Karpas-422 (cell line): ENCODE measurements around the gene NRXN2. TPM values are rescaled to one million over a fixed set of nuclear protein-coding genes. Genes with fewer than 3 reads are reported as not detected.
"Not testable (repeated sequence)": the region's sequence is repeated elsewhere in the genome, so short reads cannot be mapped to it uniquely, and the experiment has no call there.

Experiments
- DNase-seq: peaks from one replicate; pipeline ENCODE4 v3.0.0-alpha.2; 2015
- H2AFZ ChIP-seq: fragments of 200-600 bp; sonication (generic); 2 replicates; pipeline ENCODE4 v1.6.1; 2014; ENCODE audit warnings: antibody characterized with exemption, low read length, mixed read lengths
- H3K27ac ChIP-seq: fragments of 200-600 bp; sonication (generic); 2 replicates; pipeline ENCODE4 v1.5.1; 2014; ENCODE audit warnings: mild to moderate bottlenecking, low read length, moderate library complexity
- H3K27me3 ChIP-seq: fragments of 200-600 bp; sonication (generic); 2 replicates; pipeline ENCODE4 v1.6.1; 2014; ENCODE audit warnings: low read length, mixed read lengths
- H3K36me3 ChIP-seq: fragments of 200-600 bp; sonication (generic); 2 replicates; pipeline ENCODE4 v1.6.1; 2014; ENCODE audit warnings: low read length, mixed read lengths; ENCODE audit not compliant: insufficient read depth
- H3K4me1 ChIP-seq: fragments of 200-600 bp; sonication (generic); 2 replicates; pipeline ENCODE4 v1.6.1; 2014; ENCODE audit warnings: mild to moderate bottlenecking, low read length, mixed read lengths
- H3K4me2 ChIP-seq: fragments of 200-600 bp; sonication (generic); 2 replicates; pipeline ENCODE4 v1.6.1; 2014; ENCODE audit warnings: low read length, low read depth, mild to moderate bottlenecking; ENCODE audit not compliant: poor library complexity, severe bottlenecking
- H3K4me3 ChIP-seq: fragments of 200-600 bp; sonication (generic); 2 replicates; pipeline ENCODE4 v1.5.1; 2014; ENCODE audit warnings: mild to moderate bottlenecking, antibody characterized with exemption, low read length, mixed read lengths
- H3K79me2 ChIP-seq: fragments of 200-600 bp; sonication (generic); 2 replicates; pipeline ENCODE4 v1.6.1; 2014; ENCODE audit warnings: mild to moderate bottlenecking, low read length, mixed read lengths
- H3K9ac ChIP-seq: fragments of 200-600 bp; sonication (generic); 2 replicates; pipeline ENCODE4 v1.6.0; 2014; ENCODE audit warnings: low read length
- H3K9me2 ChIP-seq: fragments of 200-600 bp; sonication (generic), shearing (Covaris generic); replicated peaks from 2 replicates; pipeline ENCODE4 v1.6.0; 2014; ENCODE audit warnings: mild to moderate bottlenecking, low read length, moderate library complexity; ENCODE audit not compliant: insufficient read depth
- H3K9me3 ChIP-seq: fragments of 300-700, 200-600 bp; sonication (generic); 2 replicates; pipeline ENCODE4 v1.6.1; 2014; ENCODE audit warnings: low read length, mixed read lengths
- H4K20me1 ChIP-seq: fragments of 200-600 bp; sonication (generic); 2 replicates; pipeline ENCODE4 v1.6.1; 2014; ENCODE audit warnings: mild to moderate bottlenecking, antibody characterized with exemption, low read length, low read depth; ENCODE audit not compliant: insufficient read depth
- total RNA-seq: library from RNA; depleted of rRNA; stranded (reverse); fragments of >200 nt; shearing (Covaris generic); gene quantifications from 2 replicates; pipeline ENCODE4 v1.2.3, GENCODE V29; 2014; ENCODE audit warnings: low replicate concordance

Gene NRXN2
- total RNA-seq, 1 experiment from 2014 or later = not detected

GRCh38 chr11:64664236-64664870 lies 58.6 kb downstream of the NRXN2 start:
- H3K79me2 ChIP-seq, H3K27ac ChIP-seq, H3K9me3 ChIP-seq, H3K36me3 ChIP-seq, H3K4me3 ChIP-seq, H3K9me2 ChIP-seq, H3K4me2 ChIP-seq, H4K20me1 ChIP-seq, DNase-seq, H3K9ac ChIP-seq, H2AFZ ChIP-seq, H3K27me3 ChIP-seq, H3K4me1 ChIP-seq: not testable (repeated sequence)

GRCh38 chr11:64663656-64664055 lies 59.3 kb downstream of the NRXN2 start:
- Histone ChIP-seq H3K79me2 (no peaks in the 10 kb centered on the region), H3K9me2 (no peaks in the 10 kb centered on the region), H3K36me3 (no peaks in the 10 kb centered on the region), H3K4me2 (no peak overlapping the region), H3K9ac (no peak overlapping the region), H3K27me3 (no peaks in the 10 kb centered on the region), H2AFZ (no peak overlapping the region), H3K4me1 (no peaks in the 10 kb centered on the region), H3K9me3 (no peaks in the 10 kb centered on the region), H3K27ac (no peak overlapping the region), H4K20me1 (no peaks in the 10 kb centered on the region), H3K4me3 (no peak overlapping the region)
- DNase-seq = no peak

- H4K20me1 ChIP-seq = no peaks in the 10 kb centered on the region
- no peak for DNase-seq
- no peaks in the 10 kb centered on the region for H3K9me2 ChIP-seq
- H2AFZ ChIP-seq = no peak overlapping the region
- no peaks in the 10 kb centered on the region for H3K36me3 ChIP-seq
- H3K9ac ChIP-seq = no peak overlapping the region
- H3K27me3 ChIP-seq = no peaks in the 10 kb centered on the region
- no peak overlapping the region for H3K4me3 ChIP-seq
- H3K4me1 ChIP-seq = no peaks in the 10 kb centered on the region
- no peak overlapping the region for H3K4me2 ChIP-seq
- H3K79me2 ChIP-seq = no peaks in the 10 kb centered on the region
- H3K9me3 ChIP-seq = no peaks in the 10 kb centered on the region
- H3K27ac ChIP-seq = no peak overlapping the region
Measured at GRCh38 chr11:64661614-64662013, 61.4 kb downstream of the NRXN2 start.

- Histone ChIP-seq H4K20me1 (no peaks in the 10 kb centered on the region), H3K9ac (no peak overlapping the region), H3K79me2 (no peaks in the 10 kb centered on the region), H3K36me3 (no peaks in the 10 kb centered on the region), H3K9me3 (no peaks in the 10 kb centered on the region), H3K4me1 (no peaks in the 10 kb centered on the region), H3K27me3 (no peaks in the 10 kb centered on the region), H2AFZ (no peak overlapping the region), H3K4me3 (no peak overlapping the region), H3K4me2 (no peak overlapping the region), H3K27ac (no peak overlapping the region), H3K9me2 (no peaks in the 10 kb centered on the region)
- no peak for DNase-seq
Measured at GRCh38 chr11:64661146-64661545, 61.9 kb downstream of the NRXN2 start.

GRCh38 chr11:64660706-64661105 lies 62.3 kb downstream of the NRXN2 start:
- Histone ChIP-seq H3K9ac (no peak overlapping the region), H3K79me2 (no peaks in the 10 kb centered on the region)

GRCh38 chr11:64660205-64660604 lies 62.8 kb downstream of the NRXN2 start:
- Histone ChIP-seq H3K27ac (no peak overlapping the region), H3K9me3 (no peaks in the 10 kb centered on the region), H2AFZ (no peak overlapping the region), H3K4me3 (no peak overlapping the region), H4K20me1 (no peaks in the 10 kb centered on the region), H3K9ac (no peak overlapping the region), H3K4me2 (no peak overlapping the region), H3K79me2 (no peaks in the 10 kb centered on the region), H3K4me1 (peaks cover 3% of the 10 kb centered on the region), H3K27me3 (no peaks in the 10 kb centered on the region), H3K36me3 (no peaks in the 10 kb centered on the region), H3K9me2 (no peaks in the 10 kb centered on the region)
- DNase-seq = no peak

More at GRCh38 chr11:64660706-64661105, 62.3 kb downstream of the NRXN2 start:
- H3K9me3 ChIP-seq = no peaks in the 10 kb centered on the region
- H3K4me3 ChIP-seq = no peak overlapping the region
- H3K4me2 ChIP-seq = no peak overlapping the region
- no peaks in the 10 kb centered on the region for H4K20me1 ChIP-seq
- no peaks in the 10 kb centered on the region for H3K9me2 ChIP-seq
- no peak overlapping the region for H3K27ac ChIP-seq
- no peaks in the 10 kb centered on the region for H3K36me3 ChIP-seq
- no peaks in the 10 kb centered on the region for H3K27me3 ChIP-seq
- no peaks in the 10 kb centered on the region for H3K4me1 ChIP-seq
- DNase-seq = no peak
- no peak overlapping the region for H2AFZ ChIP-seq

GRCh38 chr11:64659417-64660144 lies 63.4 kb downstream of the NRXN2 start:
- Histone ChIP-seq H3K9me2 (no peaks in the 10 kb centered on the region), H3K27ac (no peak overlapping the region), H3K36me3 (no peaks in the 10 kb centered on the region), H3K9me3 (no peaks in the 10 kb centered on the region), H2AFZ (no peak overlapping the region), H4K20me1 (no peaks in the 10 kb centered on the region), H3K9ac (no peak overlapping the region), H3K27me3 (no peaks in the 10 kb centered on the region), H3K4me3 (no peak overlapping the region), H3K4me1 (peaks cover 8% of the 10 kb centered on the region), H3K4me2 (no peak overlapping the region), H3K79me2 (no peaks in the 10 kb centered on the region)
- DNase-seq = no peak

GRCh38 chr11:64658265-64658664 lies 64.7 kb downstream of the NRXN2 start:
- Histone ChIP-seq H3K9ac (no peak overlapping the region), H3K9me2 (no peaks in the 10 kb centered on the region), H3K4me2 (no peak overlapping the region), H3K27ac (no peak overlapping the region), H4K20me1 (no peaks in the 10 kb centered on the region), H3K4me1 (peaks cover 8% of the 10 kb centered on the region), H3K27me3 (no peaks in the 10 kb centered on the region), H3K9me3 (no peaks in the 10 kb centered on the region), H3K4me3 (no peak overlapping the region), H3K36me3 (no peaks in the 10 kb centered on the region), H3K79me2 (no peaks in the 10 kb centered on the region), H2AFZ (no peak overlapping the region)
- no peak for DNase-seq
